H1 (cell line): Measurements from ENCODE around the gene SAMD4A. TPM values are rescaled to one million over a fixed set of nuclear protein-coding genes. Genes with fewer than 3 reads are reported as not detected.

Source experiments
- RNF2 ChIP-seq: fragments of 200-900, 300-1000 bp; sonication (generic); IDR thresholded peaks from 2 replicates; pipeline ENCODE4 v1.7.1; 2016; ENCODE audit warnings: borderline replicate concordance, low read depth, mild to moderate bottlenecking, antibody characterized with exemption, low read length; ENCODE audit not compliant: poor library complexity, severe bottlenecking; ENCODE audit errors: missing control alignments
- TAF7 ChIP-seq: optimal IDR thresholded peaks from 2 replicates; pipeline ENCODE3; 2011; ENCODE audit warnings: low read depth, mild to moderate bottlenecking, inconsistent platforms, low read length, moderate library complexity, borderline replicate concordance
- polyA plus RNA-seq, 7 experiments: library from polyadenylated mRNA; depleted of rRNA in 3 of 7; stranded (reverse) in 5 of 7; unstranded in 2 of 7; fragments of >200 nt in 5 of 7; fragments of 200-250 nt in 2 of 7; gene quantifications; 1 replicate in 5 of 7; 2 replicates in 1 of 7; 4 replicates in 1 of 7; pipeline versions ENCODE4 v1.2.1 to v1.2.3, GENCODE V29; 2011 to 2013; ENCODE audit warnings: missing spikeins in 2 of 7, mixed read lengths in 2 of 7
- total RNA-seq: library from RNA; stranded (reverse); fragmentation: NEBNext Ultra II Directional; extraction: Animal tissue kit (Norgen Biotek cat#: 25700); gene quantifications from 2 replicates; pipeline ENCODE4 v1.2.1, GENCODE V29; 2021

SAMD4A gene
- total and polyA plus RNA-seq, 2 of the 8 experiments (the other 6 are each of a cell fraction or from before 2014, with no cell fraction given) = 2.4 to 12.3 TPM

- no peak for TF ChIP-seq RNF2
- TF ChIP-seq TAF7 = no peak
Observed at GRCh38 chr14:54840336-54840735, 273.4 kb downstream of the SAMD4A start (continued).
